ENCODE results near the gene SLC2A9. TPM values are rescaled to one million over a fixed set of nuclear protein-coding genes. Genes with fewer than 3 reads are reported as not detected.
"Not testable (repeated sequence)": the region's sequence is repeated elsewhere in the genome, so short reads cannot be mapped to it uniquely, and the experiment has no call there.

SLC2A9 gene
- total RNA-seq, 1 donor from 2014 or later: not detected

DNA sequence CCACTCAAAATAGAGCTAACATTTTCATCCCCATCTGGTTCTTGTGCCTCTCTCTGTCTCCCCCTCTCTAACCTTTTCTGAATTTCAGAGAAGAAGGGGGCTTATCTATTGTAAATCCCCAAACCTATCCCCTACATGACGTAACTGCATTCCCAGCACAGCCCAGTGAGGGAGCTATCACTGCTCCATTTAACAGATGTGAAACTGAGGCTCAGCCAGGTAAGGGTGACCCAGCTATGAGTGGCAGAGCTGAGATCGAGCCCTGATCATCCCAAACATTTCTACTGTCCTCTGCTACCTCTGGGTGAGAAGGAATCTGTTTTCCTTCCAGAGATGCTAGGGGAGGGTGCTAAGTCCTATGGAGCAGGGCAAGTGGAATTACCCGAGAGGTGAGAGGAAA is 107.5 kb downstream of the SLC2A9 start:
- no peak overlapping the region for H3K27ac Mint-ChIP-seq (ENCODE audit: unreplicated experiment)
- no peak for DNase-seq

DNA sequence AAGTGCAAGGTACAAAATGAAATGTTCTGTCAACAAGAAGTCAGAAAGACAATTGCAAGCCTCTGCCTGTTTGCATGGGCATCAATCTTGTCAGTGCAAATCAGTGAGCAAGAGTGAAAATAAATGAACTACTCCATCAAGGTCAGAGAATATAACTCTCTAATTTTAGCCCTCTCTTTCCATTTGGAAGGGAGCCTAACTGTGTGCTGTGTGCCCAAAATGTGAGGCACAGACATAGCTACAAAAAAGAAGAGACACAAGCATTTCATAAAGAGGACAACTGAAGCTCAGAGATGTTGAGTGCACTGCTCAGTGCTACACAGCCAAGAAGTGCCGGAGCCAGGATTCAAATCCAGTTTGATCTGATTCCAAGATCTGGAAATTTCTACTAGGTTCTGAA is 114.3 kb downstream of the SLC2A9 start:
- no peak overlapping the region for H3K27ac Mint-ChIP-seq (ENCODE audit: unreplicated experiment)
- TF ChIP-seq, protein P1, sequence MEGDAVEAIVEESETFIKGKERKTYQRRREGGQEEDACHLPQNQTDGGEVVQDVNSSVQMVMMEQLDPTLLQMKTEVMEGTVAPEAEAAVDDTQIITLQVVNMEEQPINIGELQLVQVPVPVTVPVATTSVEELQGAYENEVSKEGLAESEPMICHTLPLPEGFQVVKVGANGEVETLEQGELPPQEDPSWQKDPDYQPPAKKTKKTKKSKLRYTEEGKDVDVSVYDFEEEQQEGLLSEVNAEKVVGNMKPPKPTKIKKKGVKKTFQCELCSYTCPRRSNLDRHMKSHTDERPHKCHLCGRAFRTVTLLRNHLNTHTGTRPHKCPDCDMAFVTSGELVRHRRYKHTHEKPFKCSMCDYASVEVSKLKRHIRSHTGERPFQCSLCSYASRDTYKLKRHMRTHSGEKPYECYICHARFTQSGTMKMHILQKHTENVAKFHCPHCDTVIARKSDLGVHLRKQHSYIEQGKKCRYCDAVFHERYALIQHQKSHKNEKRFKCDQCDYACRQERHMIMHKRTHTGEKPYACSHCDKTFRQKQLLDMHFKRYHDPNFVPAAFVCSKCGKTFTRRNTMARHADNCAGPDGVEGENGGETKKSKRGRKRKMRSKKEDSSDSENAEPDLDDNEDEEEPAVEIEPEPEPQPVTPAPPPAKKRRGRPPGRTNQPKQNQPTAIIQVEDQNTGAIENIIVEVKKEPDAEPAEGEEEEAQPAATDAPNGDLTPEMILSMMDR (IDR thresholded peaks at IDR 0.05; ENCODE audit: partially characterized antibody, unreplicated experiment): no peak
- DNase-seq: no peak

More for the DNA sequence above, 107.5 kb downstream of the SLC2A9 start:
- Mint-ChIP-seq H3K4me1 (ENCODE audit: low read depth, unreplicated experiment) (no peaks in the 10 kb centered on the region), H3K9me3 (ENCODE audit: unreplicated experiment) (no peaks in the 10 kb centered on the region), H3K27me3 (ENCODE audit: unreplicated experiment) (peaks cover 2% of the 10 kb centered on the region), H3K4me3 (ENCODE audit: unreplicated experiment) (no peak overlapping the region), H3K36me3 (ENCODE audit: unreplicated experiment) (no peaks in the 10 kb centered on the region)
- TF ChIP-seq, protein P1 (IDR thresholded peaks at IDR 0.05; ENCODE audit: partially characterized antibody, unreplicated experiment): no peak

DNA sequence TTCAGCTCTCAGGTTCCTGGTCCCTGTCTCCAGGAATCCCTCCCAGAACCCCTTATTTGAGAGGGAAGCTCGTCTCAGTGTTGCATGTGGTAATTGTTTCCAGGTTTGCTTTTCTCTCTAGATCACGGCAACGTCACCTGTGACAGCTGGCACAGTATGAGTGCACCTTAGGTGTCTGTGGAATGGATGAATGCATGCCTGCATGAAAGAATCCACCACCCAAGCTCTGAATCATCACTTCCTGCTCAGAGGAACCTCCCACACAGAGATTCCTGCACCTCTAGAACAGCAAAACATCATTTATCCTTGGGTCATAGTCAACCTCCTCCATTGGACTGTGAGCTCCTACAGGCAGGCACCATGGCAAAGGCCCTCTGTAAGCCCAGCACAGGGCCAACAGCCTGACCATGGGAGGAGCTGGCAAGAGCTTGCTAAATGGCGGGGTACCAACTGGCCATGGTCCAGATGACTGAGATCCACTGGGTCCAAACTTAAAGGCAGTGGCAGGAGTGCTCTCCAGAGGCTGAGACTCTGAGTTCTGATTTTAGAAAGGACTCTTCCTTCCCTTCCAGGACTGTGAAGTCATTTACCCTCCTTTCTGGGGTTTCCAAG is 116.2 kb downstream of the SLC2A9 start:
- no peak overlapping the region for H3K4me3 Mint-ChIP-seq (ENCODE audit: unreplicated experiment)
- H3K9me3 Mint-ChIP-seq (ENCODE audit: unreplicated experiment): peaks cover 2% of the 10 kb centered on the region
- no peak for DNase-seq
- H3K27ac Mint-ChIP-seq (ENCODE audit: unreplicated experiment): no peak overlapping the region
- no peaks in the 10 kb centered on the region for H3K36me3 Mint-ChIP-seq (ENCODE audit: unreplicated experiment)
- H3K27me3 Mint-ChIP-seq (ENCODE audit: unreplicated experiment): no peaks in the 10 kb centered on the region
- H3K4me1 Mint-ChIP-seq (ENCODE audit: low read depth, unreplicated experiment): no peaks in the 10 kb centered on the region
- TF ChIP-seq, protein P1 (IDR thresholded peaks at IDR 0.05; ENCODE audit: partially characterized antibody, unreplicated experiment): no peak

More for the DNA sequence above, 114.3 kb downstream of the SLC2A9 start:
- Mint-ChIP-seq H3K4me3 (ENCODE audit: unreplicated experiment) (no peak overlapping the region), H3K4me1 (ENCODE audit: low read depth, unreplicated experiment) (no peaks in the 10 kb centered on the region), H3K27me3 (ENCODE audit: unreplicated experiment) (no peaks in the 10 kb centered on the region), H3K9me3 (ENCODE audit: unreplicated experiment) (peaks cover 2% of the 10 kb centered on the region), H3K36me3 (ENCODE audit: unreplicated experiment) (no peaks in the 10 kb centered on the region)

DNA sequence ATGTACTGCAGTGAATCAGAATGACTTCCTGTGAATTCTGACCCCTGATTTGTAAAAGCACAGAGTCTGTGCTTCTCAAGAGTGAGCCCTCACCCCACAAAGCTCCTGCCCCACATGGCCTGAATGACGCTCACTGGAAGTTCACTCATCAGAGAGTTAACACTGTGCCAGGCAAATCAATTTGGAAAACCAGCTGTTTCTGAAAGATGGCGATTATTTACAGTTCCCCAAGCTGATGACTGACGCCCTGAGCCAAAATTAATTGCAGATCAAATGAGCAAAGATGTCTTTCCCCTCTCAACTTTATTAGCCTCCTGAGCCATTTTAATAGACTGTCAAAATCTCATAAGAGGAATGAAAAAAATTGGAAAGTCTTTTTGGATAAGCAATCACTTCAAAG is 118.0 kb downstream of the SLC2A9 start:
- TF ChIP-seq, protein P1 (IDR thresholded peaks at IDR 0.05; ENCODE audit: partially characterized antibody, unreplicated experiment): no peak
- DNase-seq: no peak
- no peaks in the 10 kb centered on the region for H3K4me1 Mint-ChIP-seq (ENCODE audit: low read depth, unreplicated experiment)
- H3K9me3 Mint-ChIP-seq (ENCODE audit: unreplicated experiment): peaks cover 2% of the 10 kb centered on the region
- H3K27ac Mint-ChIP-seq (ENCODE audit: unreplicated experiment): no peak overlapping the region
- H3K27me3 Mint-ChIP-seq (ENCODE audit: unreplicated experiment): no peaks in the 10 kb centered on the region
- no peaks in the 10 kb centered on the region for H3K36me3 Mint-ChIP-seq (ENCODE audit: unreplicated experiment)
- no peak overlapping the region for H3K4me3 Mint-ChIP-seq (ENCODE audit: unreplicated experiment)

DNA sequence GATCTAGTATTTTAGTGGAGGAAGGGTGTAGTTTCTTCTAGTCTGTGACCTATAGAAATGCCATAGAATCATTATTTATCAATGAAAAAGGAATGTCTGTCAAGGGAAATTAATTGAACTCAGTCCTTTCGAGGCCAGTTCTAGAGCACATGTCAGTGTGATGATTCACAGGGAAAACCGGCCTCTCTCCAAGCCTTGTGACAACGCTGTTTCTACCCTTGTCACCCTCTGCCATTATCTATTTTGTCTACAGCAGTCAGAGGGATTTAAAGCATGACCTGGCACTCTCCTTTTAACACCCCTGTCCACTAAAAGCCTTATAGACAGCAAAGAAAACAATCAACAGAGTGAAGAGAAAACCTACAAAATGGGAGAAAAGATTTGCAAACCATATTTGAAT is 120.0 kb downstream of the SLC2A9 start:
- no peaks in the 10 kb centered on the region for H3K4me1 Mint-ChIP-seq (ENCODE audit: low read depth, unreplicated experiment)
- peaks cover 2% of the 10 kb centered on the region for H3K9me3 Mint-ChIP-seq (ENCODE audit: unreplicated experiment)
- H3K4me3 Mint-ChIP-seq (ENCODE audit: unreplicated experiment): no peak overlapping the region
- H3K27me3 Mint-ChIP-seq (ENCODE audit: unreplicated experiment): no peaks in the 10 kb centered on the region
- no peak for DNase-seq
- no peak overlapping the region for H3K27ac Mint-ChIP-seq (ENCODE audit: unreplicated experiment)
- TF ChIP-seq, protein P1 (IDR thresholded peaks at IDR 0.05; ENCODE audit: partially characterized antibody, unreplicated experiment): no peak
- H3K36me3 Mint-ChIP-seq (ENCODE audit: unreplicated experiment): no peaks in the 10 kb centered on the region

DNA sequence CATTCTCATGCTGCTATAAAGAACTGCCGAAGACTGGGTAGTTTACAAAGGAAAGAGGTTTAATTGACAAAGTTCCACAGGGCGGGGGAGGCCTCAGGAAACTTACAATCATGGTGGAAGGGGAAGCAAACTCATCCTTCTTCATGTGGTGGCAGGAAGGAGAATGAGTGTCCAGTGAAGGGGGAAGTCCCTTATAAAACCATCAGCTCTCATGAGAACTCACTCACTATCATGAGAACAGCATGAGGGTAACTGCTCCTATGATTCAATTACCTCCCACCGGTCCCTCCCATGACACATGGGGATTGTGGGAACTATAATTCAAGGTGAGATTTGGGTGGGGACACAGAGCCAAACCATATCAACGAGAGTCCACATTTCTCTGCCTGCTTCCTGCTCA is 120.7 kb downstream of the SLC2A9 start:
- H3K27ac Mint-ChIP-seq (ENCODE audit: unreplicated experiment); DNase-seq; H3K27me3 Mint-ChIP-seq (ENCODE audit: unreplicated experiment); H3K4me3 Mint-ChIP-seq (ENCODE audit: unreplicated experiment); H3K4me1 Mint-ChIP-seq (ENCODE audit: low read depth, unreplicated experiment); H3K9me3 Mint-ChIP-seq (ENCODE audit: unreplicated experiment); H3K36me3 Mint-ChIP-seq (ENCODE audit: unreplicated experiment): not testable (repeated sequence)

All from glutamatergic neuron (in vitro differentiated cells).